ENCODE data around the gene ALG12.

GRCh38 chr22:49951678-49951985 lies 33.4 kb upstream of the ALG12 start:
- no peak for TF ChIP-seq CTCF (IDR thresholded peaks at IDR 0.05; ENCODE audit: low read length)
- no peak for TF ChIP-seq EZH2 (IDR thresholded peaks at IDR 0.05; ENCODE audit: borderline replicate concordance, low read length)
